Measurements from ENCODE around the gene SLC44A4.
"Not testable (repeated sequence)": the region's sequence is repeated elsewhere in the genome, so short reads cannot be mapped to it uniquely, and the experiment has no call there.

Gene SLC44A4

DNA sequence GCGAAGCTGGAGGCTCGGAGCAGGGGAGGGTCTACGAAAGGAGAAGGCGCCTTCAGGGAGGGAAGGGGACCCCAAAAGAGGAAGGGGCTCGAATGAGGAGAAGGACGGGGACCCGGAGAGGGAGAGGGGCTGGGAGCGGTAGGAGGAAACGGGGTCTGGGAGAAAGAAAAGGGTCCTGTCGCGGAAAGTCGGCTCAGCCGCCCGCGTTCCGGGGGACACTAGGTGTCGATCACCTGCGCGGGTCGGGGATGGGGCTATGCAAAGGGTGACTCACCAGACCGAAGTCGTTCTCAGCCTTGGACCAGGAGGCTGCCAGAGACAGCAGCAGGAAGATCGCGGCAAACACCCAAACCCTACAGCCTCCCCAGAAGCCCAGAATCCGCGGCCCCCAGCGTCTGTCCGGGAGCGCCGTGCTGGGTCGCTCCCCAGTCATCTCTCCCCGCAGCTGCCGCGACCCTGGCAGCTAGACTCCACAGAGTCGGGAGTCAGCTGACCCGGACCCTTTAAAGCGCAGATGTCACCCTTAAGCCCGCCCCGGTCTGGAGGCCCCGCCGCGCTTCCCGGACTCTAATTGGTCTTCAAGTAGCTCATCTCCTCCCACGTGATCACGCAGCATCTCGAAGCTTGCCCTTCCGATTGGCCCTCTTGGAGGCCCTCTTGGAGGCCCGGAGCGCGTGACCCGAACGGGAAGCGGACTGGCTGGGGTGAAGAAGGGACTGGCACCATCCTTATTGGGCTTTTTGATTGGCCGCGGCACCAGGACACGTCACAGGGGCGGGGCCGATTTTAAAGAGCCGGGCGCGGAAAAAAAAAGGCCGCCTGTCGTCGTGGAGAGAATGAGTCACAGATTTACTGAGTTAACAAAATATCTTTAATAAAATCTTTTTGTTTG is 16.2 kb downstream of the SLC44A4 start, which contains the start of gene NEU1:
Gene NEU1 (minus strand): TSS at position 478 of the 892 bp plus-strand sequence. CDS start 45 bp downstream, at position 433.
- Mint-ChIP-seq H3K36me3 (ENCODE audit: low read depth) (peaks cover 17% of the 10 kb centered on the region), H3K4me3 (peak within 1 kb of the TSS; percentile 88), H3K4me1 (ENCODE audit: low read depth) (peaks cover 31% of the 10 kb centered on the region), H3K27ac (peak within 1 kb of the TSS; percentile 94), H3K27me3 (no peaks in the 10 kb centered on the region), H3K9me3 (no peaks in the 10 kb centered on the region)

DNA sequence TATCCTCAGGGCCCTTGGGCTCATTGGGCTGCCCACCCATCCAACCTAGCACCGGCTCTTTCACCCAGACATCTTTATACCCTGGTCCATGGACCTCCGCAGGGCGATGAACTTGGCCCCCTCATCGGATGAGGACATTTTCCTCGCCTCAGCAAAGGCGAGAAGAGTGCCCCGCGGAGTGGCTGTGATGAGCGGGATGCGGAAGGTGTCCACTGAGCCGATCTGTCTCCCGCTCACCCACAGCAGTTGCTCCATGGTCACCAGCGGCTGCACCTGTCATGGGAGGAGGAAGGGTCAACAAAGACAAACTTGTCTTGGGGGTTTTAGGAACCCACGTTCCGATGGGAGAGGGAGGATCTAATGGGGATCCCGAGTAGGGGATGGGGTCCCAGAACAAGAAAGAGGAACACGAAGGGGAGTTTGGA is 16.9 kb downstream of the SLC44A4 start:
- Mint-ChIP-seq H3K27ac (peak overlapping the region; percentile 94), H3K4me3 (peak overlapping the region; percentile 88), H3K27me3 (no peaks in the 10 kb centered on the region), H3K4me1 (ENCODE audit: low read depth) (peaks cover 31% of the 10 kb centered on the region), H3K36me3 (ENCODE audit: low read depth) (peaks cover 23% of the 10 kb centered on the region), H3K9me3 (no peaks in the 10 kb centered on the region)

DNA sequence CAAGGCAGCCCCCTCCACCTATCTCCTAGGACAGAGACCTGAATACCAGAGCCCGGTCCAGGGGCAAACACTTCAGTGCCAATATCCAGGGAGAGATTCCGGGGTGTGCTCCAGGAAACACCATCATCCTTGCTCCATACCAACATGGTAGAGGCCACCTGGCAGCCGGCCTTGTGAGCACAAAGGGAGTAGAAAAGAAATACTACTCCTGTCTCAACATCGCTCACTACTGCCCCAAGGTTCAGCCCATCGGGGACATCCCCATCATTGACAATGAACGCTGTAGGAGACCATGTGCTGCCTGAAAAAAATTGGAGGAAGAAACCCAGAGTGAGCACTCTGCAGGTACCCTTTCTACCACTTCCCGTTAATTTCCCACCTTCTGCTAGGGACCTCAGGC is 17.6 kb downstream of the SLC44A4 start:
- peak overlapping the region; percentile 88 for H3K4me3 Mint-ChIP-seq
- H3K27ac Mint-ChIP-seq = no peak overlapping the region
- no peaks in the 10 kb centered on the region for H3K9me3 Mint-ChIP-seq
- no peaks in the 10 kb centered on the region for H3K27me3 Mint-ChIP-seq
- peaks cover 25% of the 10 kb centered on the region for H3K36me3 Mint-ChIP-seq (ENCODE audit: low read depth)
- H3K4me1 Mint-ChIP-seq (ENCODE audit: low read depth) = peaks cover 31% of the 10 kb centered on the region

DNA sequence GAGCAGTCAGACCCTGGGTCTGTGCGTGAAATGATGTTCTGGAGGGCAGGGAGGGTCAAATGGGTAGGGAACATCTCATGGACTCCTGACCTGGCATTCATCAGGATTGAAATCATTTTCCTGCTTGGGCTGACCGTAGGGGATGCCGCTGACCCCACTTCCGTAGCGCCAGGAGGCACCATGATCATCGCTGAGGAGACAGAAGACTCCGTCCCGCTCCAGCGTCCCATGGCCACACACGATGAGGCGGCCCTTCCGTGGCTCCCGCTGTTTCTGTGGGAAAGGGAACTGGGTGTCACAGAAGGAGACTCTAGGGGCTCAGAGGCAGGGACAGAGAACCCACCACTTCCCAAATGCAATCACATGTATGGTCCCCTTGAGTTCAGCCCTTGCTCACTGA is 18.4 kb downstream of the SLC44A4 start:
- Mint-ChIP-seq H3K27me3 (no peaks in the 10 kb centered on the region), H3K4me3 (no peak overlapping the region), H3K9me3 (no peaks in the 10 kb centered on the region), H3K36me3 (ENCODE audit: low read depth) (peaks cover 25% of the 10 kb centered on the region), H3K27ac (peak overlapping the region; percentile 21), H3K4me1 (ENCODE audit: low read depth) (peaks cover 31% of the 10 kb centered on the region)

DNA sequence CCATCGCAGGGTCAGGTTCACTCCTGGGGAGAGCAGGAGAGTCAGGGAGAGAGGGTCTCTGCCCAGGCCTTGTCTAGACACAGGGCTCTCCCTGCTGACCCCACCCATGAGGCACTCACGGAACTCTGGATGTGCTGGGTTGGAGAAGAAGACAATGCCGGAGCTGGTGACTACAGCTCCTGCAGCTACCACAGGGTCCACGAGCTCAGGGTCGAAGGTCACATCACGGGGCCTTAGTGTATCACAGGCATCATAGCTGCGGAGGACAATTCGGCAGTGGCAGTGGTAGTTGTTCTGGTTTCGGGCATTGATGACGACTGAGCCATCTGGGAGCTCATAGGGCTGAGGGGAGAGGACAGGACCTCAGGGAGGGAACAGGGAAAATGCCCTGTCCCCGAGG is 18.9 kb downstream of the SLC44A4 start:
- Mint-ChIP-seq H3K4me1 (ENCODE audit: low read depth) (peaks cover 27% of the 10 kb centered on the region), H3K36me3 (ENCODE audit: low read depth) (peaks cover 25% of the 10 kb centered on the region), H3K4me3 (no peak overlapping the region), H3K27me3 (no peaks in the 10 kb centered on the region), H3K9me3 (no peaks in the 10 kb centered on the region), H3K27ac (peak overlapping the region; percentile 21)

DNA sequence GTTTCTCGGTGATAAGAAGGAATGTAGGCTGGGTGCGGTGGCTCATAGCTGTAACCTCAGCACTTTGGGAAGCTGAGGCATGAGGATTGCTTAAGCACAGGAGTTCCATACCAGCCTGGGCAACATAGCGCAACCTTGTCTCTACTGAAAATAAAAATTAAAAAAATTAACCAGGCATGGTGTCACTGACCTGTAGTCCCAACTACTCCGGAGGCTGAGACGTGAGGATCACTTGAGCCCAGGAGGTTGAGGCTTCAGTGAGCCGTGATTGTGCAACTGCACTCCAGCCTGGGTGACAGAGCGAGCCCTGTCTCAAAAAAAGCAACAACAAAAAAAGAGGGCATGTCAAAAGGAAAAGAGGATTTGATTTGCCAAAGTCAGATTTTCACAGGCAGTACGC is 20.1 kb downstream of the SLC44A4 start:
- Mint-ChIP-seq H3K9me3 (no peaks in the 10 kb centered on the region), H3K36me3 (ENCODE audit: low read depth) (peaks cover 25% of the 10 kb centered on the region), H3K27ac (no peak overlapping the region), H3K4me1 (ENCODE audit: low read depth) (peaks cover 16% of the 10 kb centered on the region), H3K4me3 (no peak overlapping the region), H3K27me3 (no peaks in the 10 kb centered on the region)

DNA sequence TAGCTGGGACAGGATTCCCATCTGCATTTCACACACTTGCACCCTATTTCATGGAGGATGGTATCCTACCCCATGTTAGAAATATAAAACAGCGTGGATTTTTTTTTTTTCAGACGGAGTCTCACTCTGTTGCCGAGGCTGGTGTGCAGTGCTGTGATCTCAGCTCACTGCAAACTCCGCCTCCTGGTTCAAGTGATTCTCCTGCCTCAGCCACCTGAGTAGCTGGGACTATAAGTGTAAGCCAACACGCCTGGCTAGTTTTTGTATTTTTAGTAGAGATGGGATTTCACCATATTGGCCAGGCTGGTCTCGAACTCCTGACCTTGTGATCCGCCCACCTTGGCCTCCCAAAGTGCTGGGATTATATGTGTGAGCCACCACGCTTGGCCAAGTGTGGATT is 21.0 kb downstream of the SLC44A4 start:
- not testable (repeated sequence) for H3K4me3 Mint-ChIP-seq, H3K9me3 Mint-ChIP-seq, H3K27ac Mint-ChIP-seq, H3K27me3 Mint-ChIP-seq
- H3K4me1 Mint-ChIP-seq (ENCODE audit: low read depth) = peaks cover 11% of the 10 kb centered on the region
- peaks cover 23% of the 10 kb centered on the region for H3K36me3 Mint-ChIP-seq (ENCODE audit: low read depth)

DNA sequence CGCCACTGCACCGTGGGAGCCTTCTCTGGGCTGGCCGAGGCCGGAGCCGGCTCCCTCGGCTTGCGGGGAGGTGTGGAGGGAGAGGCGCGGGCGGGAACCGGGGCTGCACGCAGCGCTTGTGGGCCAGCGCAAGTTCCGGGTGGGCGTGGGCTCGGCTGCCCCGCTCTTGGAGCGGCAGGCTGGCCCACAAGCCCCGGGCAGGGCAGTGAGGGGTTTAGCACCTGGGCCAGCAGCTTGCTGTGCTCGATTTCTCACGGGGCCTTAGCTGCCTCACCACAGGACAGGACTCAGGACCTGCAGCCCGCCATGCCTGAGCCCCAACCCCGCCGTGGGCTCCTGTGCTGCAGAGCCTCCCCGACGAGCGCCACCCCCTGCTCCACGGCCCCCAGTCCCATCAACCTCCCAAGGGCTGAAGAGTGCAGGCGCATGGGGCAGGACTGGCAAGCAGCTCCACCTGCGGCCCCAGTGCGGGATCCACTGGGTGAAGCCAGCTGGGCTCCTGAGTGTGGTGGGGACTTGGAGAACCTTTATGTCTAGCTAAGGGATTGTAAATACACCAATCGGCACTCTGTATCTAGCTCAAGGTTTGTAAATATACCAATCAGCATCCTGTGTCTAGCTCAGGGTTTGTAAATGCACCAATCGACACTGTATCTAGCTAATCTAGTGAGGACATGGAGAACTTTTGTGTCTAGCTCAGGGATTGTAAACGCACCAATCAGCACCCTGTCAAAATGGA is 26.6 kb downstream of the SLC44A4 start:
- not testable (repeated sequence) for H3K36me3 Mint-ChIP-seq (ENCODE audit: low read depth); H3K4me3 Mint-ChIP-seq; H3K4me1 Mint-ChIP-seq (ENCODE audit: low read depth); H3K27ac Mint-ChIP-seq; H3K27me3 Mint-ChIP-seq; H3K9me3 Mint-ChIP-seq

DNA sequence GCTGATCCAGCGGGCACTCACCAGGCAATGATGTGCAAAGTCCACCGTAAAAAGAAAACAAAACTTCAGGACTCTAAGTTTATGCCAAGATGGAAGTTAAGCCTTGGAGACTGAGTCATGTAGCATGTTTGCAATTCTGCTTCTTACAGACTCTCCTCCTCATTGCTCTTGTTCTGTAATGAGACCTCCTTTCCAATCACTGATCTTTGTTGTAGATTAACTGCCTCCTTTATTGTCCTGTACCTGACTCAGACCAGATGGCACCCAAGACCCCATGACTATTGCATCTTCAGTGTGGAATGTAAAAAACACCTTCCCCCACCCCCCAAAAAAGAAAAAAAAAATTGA is 27.3 kb downstream of the SLC44A4 start:
- Mint-ChIP-seq H3K4me1 (ENCODE audit: low read depth) (no peaks in the 10 kb centered on the region), H3K4me3 (no peak overlapping the region), H3K27ac (no peak overlapping the region), H3K36me3 (ENCODE audit: low read depth) (no peaks in the 10 kb centered on the region), H3K9me3 (no peaks in the 10 kb centered on the region), H3K27me3 (no peaks in the 10 kb centered on the region)

DNA sequence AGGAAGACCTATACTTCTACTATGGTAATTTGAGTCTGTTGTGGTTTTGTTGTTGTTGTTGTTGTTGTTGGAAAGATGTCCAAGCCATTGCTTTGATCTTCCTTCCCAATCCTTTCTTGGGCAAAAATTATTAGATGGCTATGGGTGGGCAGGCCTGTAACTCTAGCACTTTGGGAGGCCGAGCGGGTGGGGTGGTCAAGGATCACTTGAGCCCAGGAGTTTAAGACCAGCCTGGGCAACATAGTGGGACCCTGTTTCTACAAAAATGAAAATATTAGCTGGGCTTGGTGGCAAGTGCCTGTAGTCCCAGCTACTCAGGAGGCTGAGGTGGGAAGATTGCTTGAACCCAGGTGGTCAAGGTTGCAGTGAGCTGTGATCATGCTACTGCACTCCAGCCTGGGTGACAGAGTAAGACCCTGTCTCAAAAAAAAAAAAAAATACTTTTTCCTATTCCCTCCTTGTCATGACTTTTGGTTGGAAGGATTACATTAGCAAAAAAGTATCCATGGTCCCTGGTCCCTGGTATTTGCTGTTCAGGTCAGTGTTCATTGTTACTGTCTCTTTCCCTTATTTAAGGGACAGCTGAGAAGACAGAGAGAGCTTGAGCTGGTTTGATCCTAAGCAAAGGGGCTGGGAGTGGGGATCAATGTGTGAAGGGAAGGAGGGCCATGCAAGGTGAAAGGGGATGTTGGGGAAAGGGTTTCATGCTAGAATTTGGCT is 27.9 kb downstream of the SLC44A4 start:
- no peaks in the 10 kb centered on the region for H3K27me3 Mint-ChIP-seq
- H3K9me3 Mint-ChIP-seq = no peaks in the 10 kb centered on the region
- no peak overlapping the region for H3K27ac Mint-ChIP-seq
- H3K4me3 Mint-ChIP-seq = no peak overlapping the region
- no peaks in the 10 kb centered on the region for H3K4me1 Mint-ChIP-seq (ENCODE audit: low read depth)
- H3K36me3 Mint-ChIP-seq (ENCODE audit: low read depth) = no peaks in the 10 kb centered on the region

DNA sequence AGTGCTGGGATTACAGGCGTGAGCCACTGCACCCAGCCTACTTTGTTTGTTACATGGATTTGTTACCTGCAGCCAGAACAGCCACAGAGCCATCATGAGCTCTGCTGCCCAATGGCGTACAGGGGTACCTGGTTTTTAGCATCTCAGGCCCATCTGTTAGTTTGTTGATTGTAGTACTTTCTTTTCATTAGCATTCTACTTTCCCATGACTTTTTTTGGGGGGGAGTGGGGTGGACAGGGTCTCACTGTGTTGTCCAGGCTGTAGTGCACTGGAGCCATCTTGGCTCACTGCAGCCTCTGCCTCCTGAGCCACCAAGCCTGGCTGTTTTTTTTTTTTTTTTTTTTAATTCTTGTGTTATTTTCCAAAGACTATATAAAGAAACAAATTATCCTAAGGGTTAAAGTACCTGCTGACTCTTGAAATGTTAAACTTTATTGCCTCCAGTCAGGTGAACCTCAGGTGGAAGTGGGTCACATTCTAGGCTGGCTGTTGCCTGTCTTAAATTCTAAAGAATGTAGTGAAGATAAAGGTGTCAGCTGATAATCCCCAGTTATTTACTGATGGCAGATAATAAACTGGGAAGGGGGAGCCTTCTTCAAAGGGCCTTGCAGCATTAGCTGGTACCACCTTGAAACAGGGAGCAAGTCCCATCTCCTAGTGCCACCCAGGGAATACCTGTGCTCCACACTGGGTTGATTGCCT is 31.4 kb downstream of the SLC44A4 start:
- Mint-ChIP-seq H3K36me3 (ENCODE audit: low read depth) (no peaks in the 10 kb centered on the region), H3K4me3 (no peak overlapping the region), H3K27ac (no peak overlapping the region), H3K4me1 (ENCODE audit: low read depth) (no peaks in the 10 kb centered on the region), H3K9me3 (no peaks in the 10 kb centered on the region), H3K27me3 (no peaks in the 10 kb centered on the region)

DNA sequence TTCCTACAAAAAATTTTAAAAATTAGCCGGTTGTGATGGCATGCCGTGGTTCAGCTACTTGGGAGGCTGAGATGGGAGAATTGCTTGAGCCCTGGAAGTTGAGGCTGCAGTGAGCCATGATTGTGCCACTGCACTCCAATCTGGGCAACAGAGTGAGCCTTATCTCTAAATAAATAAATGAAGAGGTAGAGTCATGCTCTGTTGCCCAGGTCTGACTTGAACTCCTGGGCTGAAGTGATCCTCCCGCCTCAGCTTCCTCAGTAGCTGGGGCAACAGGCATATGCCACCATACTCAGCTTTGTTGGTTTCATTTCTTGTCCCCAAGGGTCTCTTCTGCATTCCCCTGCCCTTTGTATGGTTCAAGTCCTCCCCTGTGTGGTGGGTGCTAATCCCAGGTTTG is 34.3 kb downstream of the SLC44A4 start:
- Mint-ChIP-seq H3K27ac (no peak overlapping the region), H3K27me3 (no peaks in the 10 kb centered on the region), H3K36me3 (ENCODE audit: low read depth) (peaks cover 19% of the 10 kb centered on the region)

DNA sequence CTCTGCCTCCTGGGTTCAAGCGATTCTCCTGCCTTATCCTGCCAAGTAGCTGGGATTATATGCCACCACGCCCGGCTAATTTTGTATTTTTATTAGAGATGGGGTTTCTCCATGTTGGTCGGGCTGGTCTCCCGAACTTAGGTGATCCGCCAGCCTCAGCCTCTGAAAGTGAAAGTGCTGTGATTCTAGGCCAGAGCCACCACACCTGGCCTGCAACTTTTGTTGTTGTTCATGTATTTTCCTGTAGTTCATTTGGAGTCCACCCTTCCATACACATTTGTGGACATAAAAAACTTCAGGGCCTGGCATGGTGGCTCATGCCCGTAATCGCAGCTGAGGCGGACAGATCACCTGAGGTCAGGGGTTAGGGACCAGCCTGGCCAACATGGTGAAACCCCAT is 36.7 kb downstream of the SLC44A4 start:
- H3K9me3 Mint-ChIP-seq = no peaks in the 10 kb centered on the region
- no peak overlapping the region for H3K4me3 Mint-ChIP-seq
- peak overlapping the region; percentile 40 for H3K27ac Mint-ChIP-seq
- peaks cover 23% of the 10 kb centered on the region for H3K4me1 Mint-ChIP-seq (ENCODE audit: low read depth)
- H3K27me3 Mint-ChIP-seq = no peaks in the 10 kb centered on the region
- peaks cover 41% of the 10 kb centered on the region for H3K36me3 Mint-ChIP-seq (ENCODE audit: low read depth)

More for the DNA sequence above, 34.3 kb downstream of the SLC44A4 start:
- Mint-ChIP-seq H3K4me3 (no peak overlapping the region), H3K9me3 (no peaks in the 10 kb centered on the region), H3K4me1 (ENCODE audit: low read depth) (peaks cover under 1% of the 10 kb centered on the region)

DNA sequence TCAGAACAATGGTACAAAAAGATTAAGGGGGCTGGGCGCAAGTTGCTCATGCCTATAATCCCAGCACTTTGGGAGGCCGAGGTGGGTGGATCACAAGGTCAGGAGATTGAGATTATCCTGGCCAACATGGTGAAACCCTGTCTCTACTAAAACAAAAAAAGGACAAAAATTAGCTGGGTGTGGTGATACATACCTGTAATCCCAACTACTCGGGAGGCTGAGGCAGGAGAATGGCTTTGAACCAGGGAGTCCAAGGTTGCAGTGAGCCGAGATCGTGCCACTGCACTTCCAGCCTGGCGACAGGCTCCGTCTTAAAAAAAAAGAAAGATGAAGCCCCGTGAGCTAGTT is 39.0 kb downstream of the SLC44A4 start:
- H3K4me3 Mint-ChIP-seq = peak overlapping the region; percentile 94

More for the DNA sequence above, 39.0 kb downstream of the SLC44A4 start:
- Mint-ChIP-seq H3K36me3 (ENCODE audit: low read depth) (peaks cover 64% of the 10 kb centered on the region), H3K4me1 (ENCODE audit: low read depth) (peaks cover 38% of the 10 kb centered on the region), H3K27ac (peak overlapping the region; percentile 84)
- not testable (repeated sequence) for H3K27me3 Mint-ChIP-seq, H3K9me3 Mint-ChIP-seq
